Kidney capillary endothelial cell (primary cell): ENCODE measurements around the gene RTP5.
"Not testable (repeated sequence)": the region's sequence is repeated elsewhere in the genome, so short reads cannot be mapped to it uniquely, and the experiment has no call there.

ENCODE experiments used
- DNase-seq: peaks from one replicate; pipeline ENCODE4 v3.0.0-alpha.2; 2018; ENCODE audit warnings: low spot score

The RTP5 gene

GRCh38 chr2:241870611-241871537, 1.3 kb downstream of the RTP5 start:
- no peak for DNase-seq

- no peak for DNase-seq
These were observed 2.2 kb downstream of the RTP5 start for GRCh38 chr2:241871538-241872312.

- DNase-seq = no peak
These were observed 2.7 kb downstream of the RTP5 start for GRCh38 chr2:241872313-241872642.

GRCh38 chr2:241873081-241873802, 3.7 kb downstream of the RTP5 start:
- no peak for DNase-seq

GRCh38 chr2:241873803-241874110, 4.2 kb downstream of the RTP5 start:
- DNase-seq = no peak

- no peak for DNase-seq
These were observed 4.9 kb downstream of the RTP5 start for GRCh38 chr2:241874277-241874925.

GRCh38 chr2:241875754-241876527, 6.4 kb downstream of the RTP5 start:
- not testable (repeated sequence) for DNase-seq

GRCh38 chr2:241876528-241877196, 7.1 kb downstream of the RTP5 start:
- DNase-seq = no peak

- DNase-seq = no peak
These were observed 7.7 kb downstream of the RTP5 start for GRCh38 chr2:241877197-241877685.

GRCh38 chr2:241877989-241878970, 8.8 kb downstream of the RTP5 start:
- DNase-seq = peak; percentile 68

GRCh38 chr2:241879326-241879725, 9.8 kb downstream of the RTP5 start:
- DNase-seq = no peak

GRCh38 chr2:241880311-241881073, 11.0 kb downstream of the RTP5 start:
- no peak for DNase-seq

GRCh38 chr2:241882091-241882625, 12.6 kb downstream of the RTP5 start:
- no peak for DNase-seq

- no peak for DNase-seq
These were observed 15.4 kb downstream of the RTP5 start for GRCh38 chr2:241884951-241885290.

- no peak for DNase-seq
These were observed 15.9 kb downstream of the RTP5 start for GRCh38 chr2:241885291-241885945.

- no peak for DNase-seq
These were observed 16.6 kb downstream of the RTP5 start for GRCh38 chr2:241885946-241886643.

- no peak for DNase-seq
These were observed 17.4 kb downstream of the RTP5 start for GRCh38 chr2:241886840-241887447.
